Measurements from ENCODE around the gene SLC8A2. TPM values are rescaled to one million over a fixed set of nuclear protein-coding genes. Genes with fewer than 3 reads are reported as not detected.

SLC8A2 gene
- total and polyA plus RNA-seq, 2 experiments from 2014 or later = 0.86 to 10.0 TPM

DNA sequence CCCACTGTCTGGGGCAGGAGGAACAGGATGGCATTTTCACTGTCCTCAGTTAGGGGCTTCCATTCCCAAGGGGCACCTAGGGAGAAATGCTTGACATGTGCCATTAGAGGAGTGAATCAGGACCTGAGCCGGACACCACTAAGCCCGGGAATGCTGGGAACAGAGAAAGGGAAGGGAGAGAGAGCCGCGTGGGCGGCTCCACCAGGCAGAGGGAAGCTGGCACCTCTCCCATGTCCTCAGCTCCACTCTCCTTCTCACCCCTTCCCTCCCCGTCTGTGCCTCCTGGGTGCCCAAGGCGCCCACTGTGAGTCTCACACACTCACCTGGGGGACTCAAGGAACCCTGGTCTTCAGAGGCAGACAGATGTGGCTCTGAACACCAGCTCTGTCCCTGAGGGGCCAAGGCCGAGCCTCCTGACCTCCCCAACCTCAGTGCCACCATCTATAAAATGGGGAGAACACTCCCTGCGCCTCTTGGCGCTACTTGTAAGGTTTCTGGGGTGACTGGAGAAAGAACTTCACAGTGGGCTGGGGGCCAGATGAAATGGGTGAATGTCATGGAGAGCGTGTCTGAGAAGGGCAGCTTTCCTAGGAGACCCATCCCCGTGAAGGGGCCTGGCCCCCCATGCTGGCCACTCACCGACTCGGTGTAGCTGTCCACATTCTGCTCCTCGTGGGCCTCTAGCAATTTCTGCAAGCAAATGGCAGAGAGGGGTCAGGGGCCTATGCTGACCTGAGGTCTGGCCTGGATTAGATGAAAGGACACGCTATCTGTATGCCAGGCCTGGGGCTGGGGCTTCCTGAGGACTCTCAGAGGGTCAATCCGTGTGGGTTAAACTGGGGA is 17.6 kb upstream of the SLC8A2 start:
- no peaks in the 10 kb centered on the region for H3K9me3 Mint-ChIP-seq
- H2AFZ ChIP-seq = no peak overlapping the region
- no peak for ATAC-seq
- H3K4me3 ChIP-seq = no peak overlapping the region
- H3K4me1 Mint-ChIP-seq = peaks cover 23% of the 10 kb centered on the region
- H3K27ac ChIP-seq (ENCODE audit: low read depth) = no peak overlapping the region
- H3K9me2 ChIP-seq (ENCODE audit: insufficient read depth) = no peaks in the 10 kb centered on the region
- DNase-seq (ENCODE audit: low spot score) = no peak
- no peak overlapping the region for H3K4me2 ChIP-seq
- peaks cover 14% of the 10 kb centered on the region for H3K27me3 Mint-ChIP-seq (ENCODE audit: insufficient read depth, low read depth, poor library complexity)
- H3K36me3 Mint-ChIP-seq (ENCODE audit: low read depth) = 0 out of 3 replicates have a peak, but pooled peaks cover 3% of the 10 kb centered on the region
- 0 out of 2 replicates have a peak, but pooled peaks cover 2% of the 10 kb centered on the region for H3F3A ChIP-seq (replicated peaks; ENCODE audit: low read depth)
- H3K36me3 ChIP-seq (ENCODE audit: insufficient read depth) = no peaks in the 10 kb centered on the region
- no peak overlapping the region for H3K27ac Mint-ChIP-seq
- TF ChIP-seq, protein P1, sequence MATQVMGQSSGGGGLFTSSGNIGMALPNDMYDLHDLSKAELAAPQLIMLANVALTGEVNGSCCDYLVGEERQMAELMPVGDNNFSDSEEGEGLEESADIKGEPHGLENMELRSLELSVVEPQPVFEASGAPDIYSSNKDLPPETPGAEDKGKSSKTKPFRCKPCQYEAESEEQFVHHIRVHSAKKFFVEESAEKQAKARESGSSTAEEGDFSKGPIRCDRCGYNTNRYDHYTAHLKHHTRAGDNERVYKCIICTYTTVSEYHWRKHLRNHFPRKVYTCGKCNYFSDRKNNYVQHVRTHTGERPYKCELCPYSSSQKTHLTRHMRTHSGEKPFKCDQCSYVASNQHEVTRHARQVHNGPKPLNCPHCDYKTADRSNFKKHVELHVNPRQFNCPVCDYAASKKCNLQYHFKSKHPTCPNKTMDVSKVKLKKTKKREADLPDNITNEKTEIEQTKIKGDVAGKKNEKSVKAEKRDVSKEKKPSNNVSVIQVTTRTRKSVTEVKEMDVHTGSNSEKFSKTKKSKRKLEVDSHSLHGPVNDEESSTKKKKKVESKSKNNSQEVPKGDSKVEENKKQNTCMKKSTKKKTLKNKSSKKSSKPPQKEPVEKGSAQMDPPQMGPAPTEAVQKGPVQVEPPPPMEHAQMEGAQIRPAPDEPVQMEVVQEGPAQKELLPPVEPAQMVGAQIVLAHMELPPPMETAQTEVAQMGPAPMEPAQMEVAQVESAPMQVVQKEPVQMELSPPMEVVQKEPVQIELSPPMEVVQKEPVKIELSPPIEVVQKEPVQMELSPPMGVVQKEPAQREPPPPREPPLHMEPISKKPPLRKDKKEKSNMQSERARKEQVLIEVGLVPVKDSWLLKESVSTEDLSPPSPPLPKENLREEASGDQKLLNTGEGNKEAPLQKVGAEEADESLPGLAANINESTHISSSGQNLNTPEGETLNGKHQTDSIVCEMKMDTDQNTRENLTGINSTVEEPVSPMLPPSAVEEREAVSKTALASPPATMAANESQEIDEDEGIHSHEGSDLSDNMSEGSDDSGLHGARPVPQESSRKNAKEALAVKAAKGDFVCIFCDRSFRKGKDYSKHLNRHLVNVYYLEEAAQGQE (IDR thresholded peaks at IDR 0.05; ENCODE audit: unreplicated experiment) = no peak
- TF ChIP-seq, protein P2, sequence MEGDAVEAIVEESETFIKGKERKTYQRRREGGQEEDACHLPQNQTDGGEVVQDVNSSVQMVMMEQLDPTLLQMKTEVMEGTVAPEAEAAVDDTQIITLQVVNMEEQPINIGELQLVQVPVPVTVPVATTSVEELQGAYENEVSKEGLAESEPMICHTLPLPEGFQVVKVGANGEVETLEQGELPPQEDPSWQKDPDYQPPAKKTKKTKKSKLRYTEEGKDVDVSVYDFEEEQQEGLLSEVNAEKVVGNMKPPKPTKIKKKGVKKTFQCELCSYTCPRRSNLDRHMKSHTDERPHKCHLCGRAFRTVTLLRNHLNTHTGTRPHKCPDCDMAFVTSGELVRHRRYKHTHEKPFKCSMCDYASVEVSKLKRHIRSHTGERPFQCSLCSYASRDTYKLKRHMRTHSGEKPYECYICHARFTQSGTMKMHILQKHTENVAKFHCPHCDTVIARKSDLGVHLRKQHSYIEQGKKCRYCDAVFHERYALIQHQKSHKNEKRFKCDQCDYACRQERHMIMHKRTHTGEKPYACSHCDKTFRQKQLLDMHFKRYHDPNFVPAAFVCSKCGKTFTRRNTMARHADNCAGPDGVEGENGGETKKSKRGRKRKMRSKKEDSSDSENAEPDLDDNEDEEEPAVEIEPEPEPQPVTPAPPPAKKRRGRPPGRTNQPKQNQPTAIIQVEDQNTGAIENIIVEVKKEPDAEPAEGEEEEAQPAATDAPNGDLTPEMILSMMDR (conservative IDR thresholded peaks at IDR 0.05; ENCODE audit: low read depth in 2 of 2) = no peak
- TF ChIP-seq, protein P3, sequence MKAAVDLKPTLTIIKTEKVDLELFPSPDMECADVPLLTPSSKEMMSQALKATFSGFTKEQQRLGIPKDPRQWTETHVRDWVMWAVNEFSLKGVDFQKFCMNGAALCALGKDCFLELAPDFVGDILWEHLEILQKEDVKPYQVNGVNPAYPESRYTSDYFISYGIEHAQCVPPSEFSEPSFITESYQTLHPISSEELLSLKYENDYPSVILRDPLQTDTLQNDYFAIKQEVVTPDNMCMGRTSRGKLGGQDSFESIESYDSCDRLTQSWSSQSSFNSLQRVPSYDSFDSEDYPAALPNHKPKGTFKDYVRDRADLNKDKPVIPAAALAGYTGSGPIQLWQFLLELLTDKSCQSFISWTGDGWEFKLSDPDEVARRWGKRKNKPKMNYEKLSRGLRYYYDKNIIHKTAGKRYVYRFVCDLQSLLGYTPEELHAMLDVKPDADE (IDR thresholded peaks at IDR 0.05) = no peak
- no peak for TF ChIP-seq JUNB (IDR thresholded peaks at IDR 0.05; ENCODE audit: unreplicated experiment)
- TF ChIP-seq CREB1 (CRISPR knock-in tag; IDR thresholded peaks at IDR 0.05; ENCODE audit: low read depth) = no peak
- TF ChIP-seq, protein P4, sequence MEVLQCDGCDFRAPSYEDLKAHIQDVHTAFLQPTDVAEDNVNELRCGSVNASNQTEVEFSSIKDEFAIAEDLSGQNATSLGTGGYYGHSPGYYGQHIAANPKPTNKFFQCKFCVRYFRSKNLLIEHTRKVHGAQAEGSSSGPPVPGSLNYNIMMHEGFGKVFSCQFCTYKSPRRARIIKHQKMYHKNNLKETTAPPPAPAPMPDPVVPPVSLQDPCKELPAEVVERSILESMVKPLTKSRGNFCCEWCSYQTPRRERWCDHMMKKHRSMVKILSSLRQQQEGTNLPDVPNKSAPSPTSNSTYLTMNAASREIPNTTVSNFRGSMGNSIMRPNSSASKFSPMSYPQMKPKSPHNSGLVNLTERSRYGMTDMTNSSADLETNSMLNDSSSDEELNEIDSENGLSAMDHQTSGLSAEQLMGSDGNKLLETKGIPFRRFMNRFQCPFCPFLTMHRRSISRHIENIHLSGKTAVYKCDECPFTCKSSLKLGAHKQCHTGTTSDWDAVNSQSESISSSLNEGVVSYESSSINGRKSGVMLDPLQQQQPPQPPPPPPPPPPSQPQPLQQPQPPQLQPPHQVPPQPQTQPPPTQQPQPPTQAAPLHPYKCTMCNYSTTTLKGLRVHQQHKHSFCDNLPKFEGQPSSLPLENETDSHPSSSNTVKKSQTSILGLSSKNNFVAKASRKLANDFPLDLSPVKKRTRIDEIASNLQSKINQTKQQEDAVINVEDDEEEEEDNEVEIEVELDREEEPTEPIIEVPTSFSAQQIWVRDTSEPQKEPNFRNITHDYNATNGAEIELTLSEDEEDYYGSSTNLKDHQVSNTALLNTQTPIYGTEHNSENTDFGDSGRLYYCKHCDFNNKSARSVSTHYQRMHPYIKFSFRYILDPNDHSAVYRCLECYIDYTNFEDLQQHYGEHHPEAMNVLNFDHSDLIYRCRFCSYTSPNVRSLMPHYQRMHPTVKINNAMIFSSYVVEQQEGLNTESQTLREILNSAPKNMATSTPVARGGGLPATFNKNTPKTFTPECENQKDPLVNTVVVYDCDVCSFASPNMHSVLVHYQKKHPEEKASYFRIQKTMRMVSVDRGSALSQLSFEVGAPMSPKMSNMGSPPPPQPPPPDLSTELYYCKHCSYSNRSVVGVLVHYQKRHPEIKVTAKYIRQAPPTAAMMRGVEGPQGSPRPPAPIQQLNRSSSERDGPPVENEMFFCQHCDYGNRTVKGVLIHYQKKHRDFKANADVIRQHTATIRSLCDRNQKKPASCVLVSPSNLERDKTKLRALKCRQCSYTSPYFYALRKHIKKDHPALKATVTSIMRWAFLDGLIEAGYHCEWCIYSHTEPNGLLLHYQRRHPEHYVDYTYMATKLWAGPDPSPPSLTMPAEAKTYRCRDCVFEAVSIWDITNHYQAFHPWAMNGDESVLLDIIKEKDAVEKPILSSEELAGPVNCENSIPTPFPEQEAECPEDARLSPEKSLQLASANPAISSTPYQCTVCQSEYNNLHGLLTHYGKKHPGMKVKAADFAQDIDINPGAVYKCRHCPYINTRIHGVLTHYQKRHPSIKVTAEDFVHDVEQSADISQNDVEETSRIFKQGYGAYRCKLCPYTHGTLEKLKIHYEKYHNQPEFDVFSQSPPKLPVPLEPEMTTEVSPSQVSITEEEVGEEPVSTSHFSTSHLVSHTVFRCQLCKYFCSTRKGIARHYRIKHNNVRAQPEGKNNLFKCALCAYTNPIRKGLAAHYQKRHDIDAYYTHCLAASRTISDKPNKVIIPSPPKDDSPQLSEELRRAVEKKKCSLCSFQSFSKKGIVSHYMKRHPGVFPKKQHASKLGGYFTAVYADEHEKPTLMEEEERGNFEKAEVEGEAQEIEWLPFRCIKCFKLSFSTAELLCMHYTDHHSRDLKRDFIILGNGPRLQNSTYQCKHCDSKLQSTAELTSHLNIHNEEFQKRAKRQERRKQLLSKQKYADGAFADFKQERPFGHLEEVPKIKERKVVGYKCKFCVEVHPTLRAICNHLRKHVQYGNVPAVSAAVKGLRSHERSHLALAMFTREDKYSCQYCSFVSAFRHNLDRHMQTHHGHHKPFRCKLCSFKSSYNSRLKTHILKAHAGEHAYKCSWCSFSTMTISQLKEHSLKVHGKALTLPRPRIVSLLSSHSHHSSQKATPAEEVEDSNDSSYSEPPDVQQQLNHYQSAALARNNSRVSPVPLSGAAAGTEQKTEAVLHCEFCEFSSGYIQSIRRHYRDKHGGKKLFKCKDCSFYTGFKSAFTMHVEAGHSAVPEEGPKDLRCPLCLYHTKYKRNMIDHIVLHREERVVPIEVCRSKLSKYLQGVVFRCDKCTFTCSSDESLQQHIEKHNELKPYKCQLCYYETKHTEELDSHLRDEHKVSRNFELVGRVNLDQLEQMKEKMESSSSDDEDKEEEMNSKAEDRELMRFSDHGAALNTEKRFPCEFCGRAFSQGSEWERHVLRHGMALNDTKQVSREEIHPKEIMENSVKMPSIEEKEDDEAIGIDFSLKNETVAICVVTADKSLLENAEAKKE (CRISPR knock-in tag; IDR thresholded peaks at IDR 0.05) = no peak
- TF ChIP-seq ZNF114 (CRISPR knock-in tag; IDR thresholded peaks at IDR 0.05) = no peak
- no peak for TF ChIP-seq ZNF331 (CRISPR knock-in tag; IDR thresholded peaks at IDR 0.05; ENCODE audit: low read depth)
- no peak for TF ChIP-seq NANOG (IDR thresholded peaks at IDR 0.05; ENCODE audit: borderline replicate concordance)
- no peak for TF ChIP-seq STAT1 (IDR thresholded peaks at IDR 0.05; ENCODE audit: unreplicated experiment)
- no peak for TF ChIP-seq EZH2 (IDR thresholded peaks at IDR 0.05; ENCODE audit: low read depth, unreplicated experiment)
- TF ChIP-seq EZH2phosphoT487 (IDR thresholded peaks at IDR 0.05; ENCODE audit: unreplicated experiment) = no peak
- no peak for TF ChIP-seq POLR2AphosphoS5 (IDR thresholded peaks at IDR 0.05; ENCODE audit: low read depth)
- H3K27me3 ChIP-seq (ENCODE audit: insufficient read depth) = no peaks in the 10 kb centered on the region
- no peak overlapping the region for H3K4me3 Mint-ChIP-seq
- H3K79me2 ChIP-seq (replicated peaks; ENCODE audit: insufficient read depth) = no peaks in the 10 kb centered on the region
- no peaks in the 10 kb centered on the region for H4K20me1 ChIP-seq (replicated peaks; ENCODE audit: insufficient read depth)
- no peaks in the 10 kb centered on the region; the same call in 1 of the 2 replicates for H3K4me1 ChIP-seq (ENCODE audit: insufficient read depth)
